Gastrocnemius medialis (tissue), 4 donors: ENCODE measurements around the gene ATOH7. TPM values are rescaled to one million over a fixed set of nuclear protein-coding genes. Genes with fewer than 3 reads are reported as not detected.

Experiments
- ATAC-seq, 2 donors: fragments of 150-250 bp; one replicate each; pipeline ENCODE4 v1.9.1; 2016
- DNase-seq, 2 donors: peaks; one replicate each; pipeline ENCODE4 v3.0.0-alpha.2; 2019
- H3K27ac ChIP-seq, 4 donors: fragments of 200-600 bp; sonication (generic); 1 replicate in 1 of 4; 2 replicates in 3 of 4; pipeline ENCODE4 v1.5.1; 2016 to 2018; ENCODE audit warnings: mild to moderate bottlenecking in 2 of 4, moderate library complexity in 1 of 4
- H3K27me3 ChIP-seq, 3 donors: fragments of 200-600 bp; sonication (generic) in 2 of 3; 1 replicate in 1 of 3; 2 replicates in 2 of 3; pipeline versions ENCODE4 v1.5.1 to v1.6.0; 2016 to 2019; ENCODE audit warnings: mild to moderate bottlenecking in 1 of 3, moderate library complexity in 1 of 3
- H3K36me3 ChIP-seq, 2 donors: fragments of 200-600 bp; sonication (generic) in 1 of 2; one replicate each; pipeline ENCODE4 v1.5.1; 2017 to 2018
- H3K4me1 ChIP-seq, 2 donors: fragments of 200-600 bp; sonication (generic) in 1 of 2; one replicate each; pipeline ENCODE4 v1.5.1; 2016 to 2017; ENCODE audit warnings: mild to moderate bottlenecking in 2 of 2
- H3K4me3 ChIP-seq, 4 donors: fragments of 200-600 bp; sonication (generic) in 3 of 4; 1 replicate in 1 of 4; 2 replicates in 3 of 4; pipeline ENCODE4 v1.5.1; 2016 to 2019; ENCODE audit warnings: mild to moderate bottlenecking in 2 of 4
- H3K9me3 ChIP-seq, 3 donors: fragments of 200-600 bp; sonication (generic) in 2 of 3; 1 replicate in 1 of 3; 2 replicates in 2 of 3; pipeline ENCODE4 v1.5.1; 2016 to 2019
- POLR2A ChIP-seq, 2 donors: fragments of 450-650 bp; IDR thresholded peaks; one replicate each; pipeline ENCODE4 v1.6.1; 2017; ENCODE audit warnings: antibody characterized with exemption in 2 of 2, mild to moderate bottlenecking in 2 of 2, moderate library complexity in 2 of 2
- in situ Hi-C, 4 donors: fragments of 200-750 bp; cut with MboI; loops; one replicate each; pipeline versions ENCODE4 v1.15.0 to v1.8.0; 2017; ENCODE audit warnings: low sequenced_read_pairs in 4 of 4
- intact Hi-C: fragments of 100-400 bp; cut with DNase I; formaldehyde crosslinking; loops from one replicate; pipeline ENCODE4 v1.15.1; 2023; ENCODE audit warnings: low total_unique reads
- total RNA-seq, 4 donors: library from RNA; depleted of rRNA; stranded (reverse); fragments of >200 nt; gene quantifications; one replicate each; pipeline versions ENCODE4 v1.1.0 to v1.2.3, GENCODE V29; 2016
- TF ChIP-seq, protein P1 (sequence below), 5 experiments: fragments of 450-650 bp in 3 of 5; fragments of 200-600 bp in 2 of 5; sonication (generic) in 2 of 5; IDR thresholded peaks in 4 of 5; conservative IDR thresholded peaks in 1 of 5; 1 replicate in 4 of 5; 2 replicates in 1 of 5; pipeline ENCODE4 v1.5.1; 2016 to 2019; ENCODE audit warnings: antibody characterized with exemption in 5 of 5, mild to moderate bottlenecking in 3 of 5, moderate library complexity in 3 of 5

Gene ATOH7
- total RNA-seq, 4 donors from 2014 or later: not detected

GRCh38 chr10:68192113-68192512 is 39.8 kb downstream of the ATOH7 start:
- intact Hi-C loops: no loop called here
- ATAC-seq: no peak
- in situ Hi-C loops: no loop called here
- Histone ChIP-seq H3K36me3 (peaks cover 0 to 57% of the 10 kb centered on the region in 2 donors), H3K27ac (peak overlapping the region; percentile 53 to 80 (median 65)), H3K4me3 (no peak overlapping the region), H3K9me3 (no peaks in the 10 kb centered on the region), H3K27me3 (no peaks in the 10 kb centered on the region), H3K4me1 (peaks cover 25 to 30% of the 10 kb centered on the region in 2 donors)
- TF ChIP-seq, protein P1, sequence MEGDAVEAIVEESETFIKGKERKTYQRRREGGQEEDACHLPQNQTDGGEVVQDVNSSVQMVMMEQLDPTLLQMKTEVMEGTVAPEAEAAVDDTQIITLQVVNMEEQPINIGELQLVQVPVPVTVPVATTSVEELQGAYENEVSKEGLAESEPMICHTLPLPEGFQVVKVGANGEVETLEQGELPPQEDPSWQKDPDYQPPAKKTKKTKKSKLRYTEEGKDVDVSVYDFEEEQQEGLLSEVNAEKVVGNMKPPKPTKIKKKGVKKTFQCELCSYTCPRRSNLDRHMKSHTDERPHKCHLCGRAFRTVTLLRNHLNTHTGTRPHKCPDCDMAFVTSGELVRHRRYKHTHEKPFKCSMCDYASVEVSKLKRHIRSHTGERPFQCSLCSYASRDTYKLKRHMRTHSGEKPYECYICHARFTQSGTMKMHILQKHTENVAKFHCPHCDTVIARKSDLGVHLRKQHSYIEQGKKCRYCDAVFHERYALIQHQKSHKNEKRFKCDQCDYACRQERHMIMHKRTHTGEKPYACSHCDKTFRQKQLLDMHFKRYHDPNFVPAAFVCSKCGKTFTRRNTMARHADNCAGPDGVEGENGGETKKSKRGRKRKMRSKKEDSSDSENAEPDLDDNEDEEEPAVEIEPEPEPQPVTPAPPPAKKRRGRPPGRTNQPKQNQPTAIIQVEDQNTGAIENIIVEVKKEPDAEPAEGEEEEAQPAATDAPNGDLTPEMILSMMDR (IDR thresholded peaks at IDR 0.05 in 4 of 5, conservative IDR thresholded peaks at IDR 0.05 in 1 of 5): no peak
- TF ChIP-seq POLR2A (IDR thresholded peaks at IDR 0.05): no peak
- no peak for DNase-seq

GRCh38 chr10:68188835-68189234 is 43.1 kb downstream of the ATOH7 start:
- Histone ChIP-seq H3K36me3 (peaks cover 0 to 39% of the 10 kb centered on the region in 2 donors), H3K4me3 (no peak overlapping the region), H3K9me3 (no peaks in the 10 kb centered on the region), H3K4me1 (peaks cover 20 to 27% of the 10 kb centered on the region in 2 donors), H3K27me3 (no peaks in the 10 kb centered on the region), H3K27ac (no peak overlapping the region)
- ATAC-seq: no peak
- in situ Hi-C loops (no loop called here), intact Hi-C loops (no loop called here)
- no peak for DNase-seq
- no peak for TF ChIP-seq POLR2A (IDR thresholded peaks at IDR 0.05)
- TF ChIP-seq, protein P1 (IDR thresholded peaks at IDR 0.05 in 4 of 5, conservative IDR thresholded peaks at IDR 0.05 in 1 of 5): no peak

- Histone ChIP-seq H3K27me3 (no peaks in the 10 kb centered on the region), H3K27ac (peak overlapping the region; percentile 30 to 55 (median 46)), H3K9me3 (no peaks in the 10 kb centered on the region), H3K36me3 (peaks cover 0 to 44% of the 10 kb centered on the region in 2 donors), H3K4me1 (no peaks in the 10 kb centered on the region), H3K4me3 (no peak overlapping the region)
- DNase-seq: no peak
- no peak for ATAC-seq
- in situ Hi-C loops: no loop called here
- TF ChIP-seq, protein P1 (IDR thresholded peaks at IDR 0.05 in 4 of 5, conservative IDR thresholded peaks at IDR 0.05 in 1 of 5): no peak
- TF ChIP-seq POLR2A (IDR thresholded peaks at IDR 0.05): no peak
- intact Hi-C loops: no loop called here
These were observed 46.8 kb downstream of the ATOH7 start for GRCh38 chr10:68185085-68185484.

DNA sequence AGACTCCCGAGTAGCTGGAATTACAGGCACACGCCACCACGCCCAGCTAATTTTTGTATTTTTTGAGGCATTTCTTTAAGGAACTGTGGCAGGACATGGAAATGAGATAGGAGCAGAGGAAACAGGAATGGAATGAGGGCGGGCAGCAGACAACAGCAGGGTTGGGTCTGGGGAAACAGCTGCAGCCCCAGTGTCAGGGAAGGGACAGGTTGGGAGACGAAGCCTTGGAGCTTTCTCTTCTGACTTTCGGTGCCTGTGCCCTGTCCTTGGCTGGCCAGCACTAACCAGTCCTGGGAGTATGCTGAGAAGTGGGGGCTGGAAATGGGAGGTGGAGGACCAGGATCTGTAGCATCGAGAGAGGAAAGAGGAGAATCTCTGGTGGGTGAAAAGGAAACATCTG is 47.4 kb downstream of the ATOH7 start:
- no peak for TF ChIP-seq POLR2A (IDR thresholded peaks at IDR 0.05)
- TF ChIP-seq, protein P1 (IDR thresholded peaks at IDR 0.05 in 4 of 5, conservative IDR thresholded peaks at IDR 0.05 in 1 of 5): no peak
- in situ Hi-C loops (no loop called here), intact Hi-C loops (no loop called here)
- peaks cover 0 to 44% of the 10 kb centered on the region in 2 donors for H3K36me3 ChIP-seq
- H3K9me3 ChIP-seq: no peaks in the 10 kb centered on the region
- peak overlapping the region; percentile 30 to 55 (median 46) for H3K27ac ChIP-seq
- DNase-seq (no peak), ATAC-seq (no peak)
- H3K4me3 ChIP-seq: no peak overlapping the region
- no peaks in the 10 kb centered on the region for H3K4me1 ChIP-seq
- no peaks in the 10 kb centered on the region for H3K27me3 ChIP-seq

Other genes with a start within 250 kb of the ATOH7 start
- gene HERC4, start 156.8 kb downstream of the ATOH7 start, total RNA-seq: 10 to 100 TPM; 12.8 to 25.2 (median 13.1) TPM
- 100 to 1,000 TPM; 118 to 342 (median 193) TPM for gene MYPN, start 122.6 kb downstream of the ATOH7 start, total RNA-seq
- 10 to 100 TPM; 19.7 to 51.6 (median 25.8) TPM for gene HNRNPH3, start 100.0 kb upstream of the ATOH7 start, total RNA-seq
- gene PBLD, start 100.8 kb upstream of the ATOH7 start, total RNA-seq: 1 to 10 TPM; 1.9 to 4.8 (median 3.0) TPM
- gene RUFY2, start 175.2 kb upstream of the ATOH7 start, total RNA-seq: 10 to 100 TPM in 3 of 4 donors, 1 to 10 TPM in 1; 8.9 to 15.7 (median 11.7) TPM
- gene DNA2, start 239.9 kb upstream of the ATOH7 start, total RNA-seq: 1 to 10 TPM; 1.0 to 2.3 (median 1.9) TPM